Uterine smooth muscle cell (primary cell): Measurements from ENCODE around the gene CPT1C. TPM values are rescaled to one million over a fixed set of nuclear protein-coding genes. Genes with fewer than 3 reads are reported as not detected.

ENCODE experiments used
- total RNA-seq: library from RNA; depleted of rRNA; stranded (reverse); fragments of >200 nt; gene quantifications from 2 replicates; pipeline ENCODE4 v1.2.3, GENCODE V29; 2014

CPT1C gene
- total RNA-seq: 15.6 and 25.6 TPM in 2 replicates

DNA sequence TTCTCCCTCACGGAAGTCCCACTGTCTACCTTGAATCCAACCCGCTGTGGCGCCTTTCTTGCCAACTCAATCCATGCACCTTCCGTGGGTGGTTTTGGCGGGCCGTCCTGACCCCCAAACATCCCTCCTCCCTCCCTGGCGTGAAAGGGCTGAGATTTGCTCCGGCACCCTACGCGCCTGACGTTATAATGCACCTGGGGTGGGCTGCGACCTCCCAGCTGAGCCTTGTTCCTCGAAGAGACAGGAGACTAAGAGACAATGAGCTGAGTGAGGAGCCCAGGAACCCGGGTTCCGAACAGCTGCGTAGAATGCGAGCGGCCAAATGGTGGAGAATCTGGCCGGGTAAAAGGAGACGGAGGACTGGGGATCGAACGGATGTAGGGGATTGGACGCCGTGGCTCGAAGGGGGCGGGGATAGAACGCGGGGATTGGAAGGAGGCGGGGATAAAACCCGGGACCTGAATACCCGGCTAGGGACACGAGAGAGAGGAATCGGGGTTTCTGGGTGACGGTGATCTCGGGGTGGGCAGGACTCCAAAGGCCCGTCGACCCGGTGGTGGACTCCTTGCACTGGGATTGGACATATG is at the start of gene CPT1C:
Gene CPT1C, plus strand, starts transcription at position 461 of the 587 bp plus-strand sequence. CDS start 1,137 bp downstream, outside the sequence.

DNA sequence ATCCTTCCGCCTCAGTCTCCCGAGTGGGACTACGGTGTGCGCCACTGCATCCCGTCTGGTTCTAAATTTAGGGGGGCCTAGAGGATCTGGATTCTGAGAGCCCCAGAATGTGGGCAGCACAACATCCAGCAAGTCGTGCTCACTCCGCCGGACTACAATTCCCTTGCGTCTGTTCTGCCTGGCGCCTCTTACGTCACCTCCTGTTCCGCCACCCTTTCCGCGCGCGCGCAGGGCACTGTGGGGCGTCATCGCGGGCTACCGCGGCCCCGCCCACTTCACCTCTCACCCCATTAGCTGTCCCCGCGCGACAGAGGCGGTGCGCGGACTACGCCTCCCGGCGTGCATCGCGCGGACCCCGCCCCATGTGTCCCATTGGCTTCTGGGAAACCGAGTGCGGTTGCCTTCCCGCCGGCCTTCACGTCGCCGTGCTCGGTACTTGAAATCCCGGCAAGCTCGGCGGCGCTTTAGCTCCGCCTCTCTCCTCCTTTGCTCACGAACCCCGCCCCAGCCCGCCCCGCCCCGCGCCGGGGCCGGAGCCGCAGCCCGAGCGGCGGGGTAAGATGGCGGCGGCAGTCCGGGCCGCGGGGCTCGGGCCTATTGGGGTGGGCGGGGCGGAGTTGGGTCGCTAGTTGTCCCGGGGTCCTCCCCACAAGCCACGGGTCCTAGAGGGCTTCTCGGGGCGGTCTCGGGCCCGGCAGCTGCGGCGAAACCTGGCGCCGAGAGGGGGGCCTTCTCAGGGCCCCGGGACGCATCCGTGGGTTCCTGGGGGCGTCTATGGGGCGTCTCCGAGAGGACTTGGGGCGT is 49.0 kb upstream of the CPT1C start, which contains the start of gene SCAF1:
Gene SCAF1, plus strand, starts transcription at position 522 of the 804 bp plus-strand sequence. CDS start 2,818 bp downstream, outside the sequence.

DNA sequence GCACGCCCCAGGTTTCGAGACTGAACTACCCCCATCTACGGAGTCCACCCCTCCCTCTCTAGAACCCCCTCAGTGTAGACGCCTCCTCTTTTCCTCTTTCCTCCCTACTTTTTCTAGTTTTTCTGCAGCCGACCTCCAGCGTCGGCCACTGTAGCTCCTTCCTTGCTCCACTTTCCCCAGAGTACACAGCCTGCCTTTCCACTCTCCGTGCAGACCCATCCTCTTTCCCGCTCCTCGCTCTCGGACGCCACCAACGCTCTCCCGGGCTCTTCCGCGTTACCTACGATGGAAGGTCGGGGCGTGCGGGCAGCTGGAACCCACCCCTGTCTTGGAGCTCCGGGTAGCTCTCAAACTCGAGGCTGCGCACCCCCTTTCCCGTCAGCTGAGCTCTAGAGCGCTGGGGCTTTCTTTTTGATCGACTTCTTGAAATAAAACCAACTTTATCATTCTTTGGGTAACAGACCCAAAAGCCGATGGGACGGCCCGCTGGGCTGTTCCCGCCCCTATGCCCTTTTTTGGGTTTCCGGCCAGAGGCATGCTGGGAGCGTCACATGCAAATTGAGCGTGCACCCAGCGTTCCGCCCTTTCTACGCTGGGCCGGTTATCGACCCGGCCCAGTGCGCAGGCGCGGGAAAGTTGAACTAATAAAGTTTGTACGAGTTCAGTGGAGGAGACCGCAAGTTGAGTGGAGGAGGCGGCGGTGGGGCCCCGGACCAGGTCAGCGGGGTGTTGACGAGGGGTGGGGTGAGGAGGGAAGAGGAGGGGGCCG is 25.4 kb upstream of the CPT1C start, which contains the start of the genes BCL2L12 and IRF3:
Gene BCL2L12, plus strand, starts transcription at position 583 of the 769 bp plus-strand sequence. CDS start 760 bp downstream, outside the sequence.
Gene IRF3, minus strand, starts transcription at position 507 of the 769 bp plus-strand sequence. CDS start 1,019 bp downstream, outside the sequence.

DNA sequence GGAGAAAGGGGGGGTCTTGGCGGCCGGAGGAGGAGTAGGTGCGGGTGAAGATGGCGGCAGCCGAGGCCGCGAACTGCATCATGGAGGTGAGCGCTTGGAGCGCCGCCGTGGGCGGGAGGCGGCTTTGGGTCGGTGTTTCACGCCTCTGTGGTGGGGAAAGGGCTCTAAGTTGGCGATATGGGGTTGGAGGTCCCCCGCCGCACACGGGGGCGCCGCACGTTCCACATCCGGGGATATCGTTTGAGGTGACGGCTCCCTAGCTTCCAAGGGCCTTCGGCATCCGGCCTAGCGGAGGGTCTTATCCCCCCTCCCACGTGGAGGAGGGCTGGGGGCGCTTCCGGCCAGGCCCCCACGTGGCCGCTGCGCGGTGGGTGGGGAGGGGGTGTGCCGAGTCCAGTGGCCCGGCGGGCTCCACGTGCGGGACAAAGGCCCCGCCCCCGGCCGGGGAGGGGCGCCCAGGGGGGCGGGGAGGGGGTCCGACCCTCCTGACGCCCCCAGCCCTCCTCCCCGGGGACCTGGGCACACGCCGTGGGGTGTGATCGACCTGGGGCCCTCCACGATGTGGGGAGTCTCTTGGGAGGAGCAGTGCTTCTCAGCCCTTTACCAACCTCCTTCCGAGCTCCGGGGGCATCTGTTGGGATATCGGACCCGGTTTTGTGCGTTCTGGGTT is 13.6 kb upstream of the CPT1C start, which contains the start of gene PRMT1:
Gene PRMT1, plus strand, starts transcription at position 41 of the 670 bp plus-strand sequence. Its CDS starts 10 bp downstream, at position 51.

DNA sequence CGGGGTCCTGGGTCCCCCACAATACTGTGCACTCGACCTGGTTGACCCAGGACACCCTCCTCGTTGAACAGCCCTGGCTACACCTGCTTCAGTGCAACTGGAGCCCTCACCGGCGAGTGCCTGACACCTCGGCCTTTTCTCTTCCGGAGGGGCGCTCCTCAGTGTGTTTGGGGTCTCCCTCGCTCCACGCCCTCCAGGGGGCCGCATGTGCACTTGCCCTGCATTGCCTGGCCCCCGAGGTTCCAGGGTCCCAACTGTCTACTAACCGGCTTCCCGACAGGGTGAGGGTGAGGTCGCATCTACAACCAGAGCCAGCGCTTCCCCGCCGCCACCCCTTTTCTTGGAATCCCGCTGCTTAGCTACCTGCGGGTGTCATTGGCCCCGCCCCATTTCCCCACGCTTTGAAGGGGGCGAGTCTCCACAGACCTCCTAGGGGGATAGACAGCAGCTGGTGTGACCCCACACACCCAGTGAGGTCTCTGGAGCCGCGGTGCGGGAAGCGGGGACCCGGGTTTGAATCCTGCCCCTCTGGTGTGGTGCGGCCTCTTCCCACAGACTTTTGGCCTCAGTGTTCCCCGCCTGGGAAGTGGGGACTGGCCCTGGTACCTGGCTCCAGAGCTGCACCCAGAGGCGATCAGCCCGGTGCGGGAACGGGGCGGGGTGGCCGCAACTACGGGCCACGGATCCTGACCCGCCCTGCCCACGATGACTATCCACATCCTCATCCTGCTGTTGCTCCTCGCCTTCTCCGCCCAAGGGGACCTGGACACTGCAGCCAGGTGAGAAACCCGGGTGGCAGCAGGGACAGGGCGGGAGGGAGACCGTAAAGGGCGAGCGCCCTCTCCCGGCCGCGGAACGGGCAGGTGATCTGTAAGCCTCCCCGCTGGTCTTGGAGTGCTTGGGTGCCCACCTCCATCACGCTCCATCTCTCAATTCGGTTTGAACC is 1.5 kb upstream of the CPT1C start, which contains the start of gene ADM5:
Gene ADM5, plus strand, starts transcription at position 462 of the 946 bp plus-strand sequence. Its CDS starts 244 bp downstream, at position 706.

DNA sequence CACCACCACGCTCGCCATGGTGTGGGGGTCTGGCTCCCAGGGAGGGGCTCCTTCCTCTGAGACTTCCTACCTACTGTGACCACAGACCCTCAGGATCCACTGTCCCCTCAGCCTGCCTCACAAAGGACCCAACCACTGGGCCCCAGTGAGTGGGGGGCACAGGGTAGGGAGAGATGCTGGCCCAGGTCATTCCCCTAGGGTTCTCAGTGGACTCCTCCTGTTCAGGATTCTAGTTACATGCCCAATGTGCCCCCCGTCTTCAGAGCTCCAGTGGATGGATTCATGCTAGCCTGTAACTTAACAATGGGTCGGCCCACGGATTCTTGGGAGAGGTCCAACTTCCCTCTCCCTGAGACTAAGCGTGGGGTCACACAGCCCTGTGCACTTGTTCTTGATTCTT is 72.3 kb downstream of the CPT1C start, which contains the start of gene TSKS:
Gene TSKS, minus strand, starts transcription at position 77 of the 400 bp plus-strand sequence. Its CDS starts 59 bp downstream, at position 18.

Other genes with a start within 250 kb of the CPT1C start
- gene SLC17A7, start 249.6 kb upstream of the CPT1C start, total RNA-seq: not detected in 2 replicates
- gene PIH1D1, start 239.3 kb upstream of the CPT1C start, total RNA-seq: 105 and 127 TPM in 2 replicates
- gene ALDH16A1, start 237.9 kb upstream of the CPT1C start, total RNA-seq: 33.4 and 53.8 TPM in 2 replicates
- gene FLT3LG, start 216.9 kb upstream of the CPT1C start, total RNA-seq: 2.5 and 2.6 TPM in 2 replicates
- 1,950 and 2,937 TPM in 2 replicates for gene RPL13A, start 203.5 kb upstream of the CPT1C start, total RNA-seq
- gene RPS11, start 194.7 kb upstream of the CPT1C start, total RNA-seq: 2,278 and 3,023 TPM in 2 replicates
- 21.7 and 56.0 TPM in 2 replicates for gene FCGRT, start 178.5 kb upstream of the CPT1C start, total RNA-seq
- 136 and 287 TPM in 2 replicates for gene RCN3, start 163.1 kb upstream of the CPT1C start, total RNA-seq
- 58.2 and 78.7 TPM in 2 replicates for gene NOSIP, start 110.6 kb upstream of the CPT1C start, total RNA-seq
- gene PRRG2, start 109.8 kb upstream of the CPT1C start, total RNA-seq: 0.33 and 0.75 TPM in 2 replicates
- gene PRR12, start 99.9 kb upstream of the CPT1C start, total RNA-seq: 2.4 and 3.1 TPM in 2 replicates
- gene RRAS, start 51.0 kb upstream of the CPT1C start, total RNA-seq: 41.3 and 58.6 TPM in 2 replicates
- 17.3 and 18.1 TPM in 2 replicates for gene SCAF1, start 48.9 kb upstream of the CPT1C start, total RNA-seq
- gene IRF3, start 25.3 kb upstream of the CPT1C start, total RNA-seq: 43.1 and 45.6 TPM in 2 replicates
- 3.2 and 7.5 TPM in 2 replicates for gene BCL2L12, start 25.2 kb upstream of the CPT1C start, total RNA-seq
- gene PRMT1, start 13.8 kb upstream of the CPT1C start, total RNA-seq: 325 and 532 TPM in 2 replicates
- gene ADM5, start 1.5 kb upstream of the CPT1C start, total RNA-seq: 0.66 and 0.87 TPM in 2 replicates
- gene TSKS, start 72.2 kb downstream of the CPT1C start, total RNA-seq: 0.12 TPM in 1 of 2 replicates, not detected in the other
- 76.3 and 88.5 TPM in 2 replicates for gene AP2A1, start 75.9 kb downstream of the CPT1C start, total RNA-seq
- gene FUZ, start 122.2 kb downstream of the CPT1C start, total RNA-seq: 19.0 and 25.4 TPM in 2 replicates
- gene MED25, start 127.2 kb downstream of the CPT1C start, total RNA-seq: 17.6 and 20.6 TPM in 2 replicates
- gene PTOV1, start 160.0 kb downstream of the CPT1C start, total RNA-seq: 44.5 and 60.0 TPM in 2 replicates
- gene PNKP, start 176.5 kb downstream of the CPT1C start, total RNA-seq: 67.9 and 72.8 TPM in 2 replicates
- 7.5 and 10.4 TPM in 2 replicates for gene AKT1S1, start 186.2 kb downstream of the CPT1C start, total RNA-seq
- gene TBC1D17, start 186.6 kb downstream of the CPT1C start, total RNA-seq: 11.6 and 14.7 TPM in 2 replicates
- 1.2 and 1.3 TPM in 2 replicates for gene IL4I1, start 205.8 kb downstream of the CPT1C start, total RNA-seq
- 5.1 and 7.9 TPM in 2 replicates for gene ATF5, start 238.1 kb downstream of the CPT1C start, total RNA-seq
- gene NUP62, start 238.4 kb downstream of the CPT1C start, total RNA-seq: 20.6 and 32.6 TPM in 2 replicates